K562 (cell line): ENCODE data around the gene DRC1. TPM values are rescaled to one million over a fixed set of nuclear protein-coding genes. Genes with fewer than 3 reads are reported as not detected.

Source experiments
- ATAC-seq: fragments of 200-7000 bp; cut with Tn5 transposase; 3 replicates; pipeline ENCODE4 v1.9.1; 2020; ENCODE audit warnings: moderate library complexity
- BruUV-seq: library from RNA; stranded (reverse); fragments of 400-500 nt; replicated peaks from 2 replicates; lab custom pipeline; 2021; lab: Mats Ljungman, UMichigan
- CTCF ChIA-PET: fragments of 300-600 bp; formaldehyde crosslinking; extraction: SDS; loops from one replicate; lab custom pipeline; 2021; ENCODE audit warnings: low intra/inter-chr PET ratio; lab: Yijun Ruan, JAX
- POLR2A ChIA-PET: fragments of 300-600, 350-650 bp; sonication (Branson Sonifier 250); formaldehyde crosslinking; extraction: SDS; loops from one replicate; lab custom pipeline; 2021; ENCODE audit warnings: antibody characterized with exemption, inconsistent platforms; lab: Yijun Ruan, JAX
- DNase-seq, 4 experiments: peaks; one replicate each; pipeline versions ENCODE4 v3.0.0 to v3.0.0-alpha.2; 2011 to 2018; ENCODE audit warnings: low spot score in 3 of 4, mixed read lengths in 3 of 4; ENCODE audit errors: extremely low read depth in 1 of 4
- FAIRE-seq: peaks from 2 replicates; lab custom pipeline; 2011; peaks lifted over from hg19 to GRCh38; lab: Jason Lieb, UNC
- H2AFZ ChIP-seq: 2 replicates; pipeline ENCODE4 v1.6.0; 2011; ENCODE audit warnings: low read depth, low read length, control low read depth, inconsistent platforms
- H3K27ac ChIP-seq: fragments of 200-600 bp; 3 replicates; pipeline ENCODE4 v1.8.0; 2011; ENCODE audit warnings: low read depth, mild to moderate bottlenecking, control low read depth, inconsistent platforms, low read length, moderate library complexity, mixed read lengths; ENCODE audit errors: extremely low read depth
- H3K27me3 ChIP-seq, 2 experiments: fragments of 300-600 bp in 1 of 2; 2 replicates in 1 of 2; 3 replicates in 1 of 2; pipeline versions ENCODE4 v1.6.0 to v1.8.0; 2011; ENCODE audit warnings: inconsistent platforms in 2 of 2, low read length in 2 of 2, mild to moderate bottlenecking in 1 of 2, mixed read lengths in 1 of 2, moderate library complexity in 1 of 2; ENCODE audit not compliant: control insufficient read depth in 2 of 2, insufficient read depth in 2 of 2
- H3K36me3 ChIP-seq: fragments of 300-600 bp; 3 replicates; pipeline ENCODE4 v1.8.0; 2011; ENCODE audit warnings: mild to moderate bottlenecking, low read length, inconsistent platforms; ENCODE audit not compliant: control insufficient read depth, insufficient read depth
- H3K4me1 ChIP-seq, 2 experiments: fragments of 200-600 bp in 1 of 2; replicated peaks in 1 of 2; 2 replicates in 1 of 2; 3 replicates in 1 of 2; pipeline versions ENCODE4 v1.5.1 to v1.8.0; 2011; ENCODE audit warnings: inconsistent platforms in 2 of 2, low read length in 2 of 2, mild to moderate bottlenecking in 1 of 2, mixed read lengths in 1 of 2, moderate library complexity in 1 of 2; ENCODE audit not compliant: control insufficient read depth in 2 of 2, insufficient read depth in 2 of 2
- H3K4me2 ChIP-seq: 2 replicates; pipeline ENCODE4 v1.6.1; 2011; ENCODE audit warnings: low read length, control low read depth, inconsistent platforms, mixed read lengths; ENCODE audit not compliant: insufficient read depth
- H3K4me3 ChIP-seq: fragments of 200-600 bp; sonication (generic), shearing (Covaris generic); 2 replicates; pipeline ENCODE4 v1.5.1; 2016; ENCODE audit warnings: control low read depth, inconsistent platforms
- H3K79me2 ChIP-seq: fragments of 200-600 bp; 3 replicates; pipeline ENCODE4 v1.8.0; 2011; ENCODE audit warnings: low read length, inconsistent platforms; ENCODE audit not compliant: control insufficient read depth, insufficient read depth
- H3K9ac ChIP-seq, 2 experiments: 2 replicates each; pipeline versions ENCODE4 v1.6.0 to v1.6.1; 2011; ENCODE audit warnings: low read depth in 2 of 2, low read length in 2 of 2, control low read depth in 1 of 2, inconsistent platforms in 1 of 2, mild to moderate bottlenecking in 1 of 2, mixed read lengths in 1 of 2; ENCODE audit not compliant: insufficient read depth in 1 of 2
- H3K9me1 ChIP-seq: one replicate; pipeline ENCODE4 v1.6.0; 2011; ENCODE audit warnings: inconsistent platforms, mild to moderate bottlenecking, low read length, moderate library complexity; ENCODE audit not compliant: control insufficient read depth, insufficient read depth
- H3K9me3 ChIP-seq: replicated peaks from 2 replicates; pipeline ENCODE4 v1.5.1; 2011; ENCODE audit warnings: low read depth, low read length, inconsistent platforms; ENCODE audit not compliant: control insufficient read depth, insufficient read depth
- H4K20me1 ChIP-seq: replicated peaks from 2 replicates; pipeline ENCODE4 v1.6.1; 2011; ENCODE audit warnings: low read length, inconsistent platforms, mixed read lengths; ENCODE audit not compliant: control insufficient read depth, insufficient read depth
- C11orf30 ChIP-seq: fragments of 450-650 bp; IDR thresholded peaks from 2 replicates; pipeline ENCODE4 v1.6.1; 2016; ENCODE audit warnings: low read depth, mild to moderate bottlenecking
- CBX5 ChIP-seq: IDR thresholded peaks from 2 replicates; pipeline ENCODE4 v1.6.1; 2014; ENCODE audit warnings: low read depth, borderline replicate concordance
- CXXC5 ChIP-seq: fragments of 250-450 bp; sonication (Bioruptor Pico); IDR thresholded peaks from 2 replicates; pipeline ENCODE4 v1.8.0; 2022; ENCODE audit warnings: inconsistent platforms, mild to moderate bottlenecking, moderate library complexity
- DIDO1 ChIP-seq: fragments of 450-650 bp; IDR thresholded peaks from 2 replicates; pipeline ENCODE4 v1.6.1; 2016; ENCODE audit warnings: low read depth, missing biosample characterization, missing genetic modification characterization
- ESRRA ChIP-seq: fragments of 450-650 bp; IDR thresholded peaks from 2 replicates; pipeline ENCODE4 v1.6.1; 2014; ENCODE audit warnings: low read depth, mild to moderate bottlenecking, moderate library complexity, borderline replicate concordance
- FOXK1 ChIP-seq: sonication (generic); formaldehyde crosslinking; IDR thresholded peaks from 2 replicates; pipeline ENCODE4 v1.8.0; 2022; ENCODE audit warnings: missing genetic modification reagents, mild to moderate bottlenecking, borderline replicate concordance
- GATAD2A ChIP-seq: fragments of 450-650 bp; IDR thresholded peaks from 2 replicates; pipeline ENCODE4 v1.6.1; 2017
- HMG20B ChIP-seq: fragments of 250-450 bp; sonication (Bioruptor Pico); IDR thresholded peaks from 2 replicates; pipeline ENCODE4 v1.5.0; 2021; ENCODE audit warnings: mild to moderate bottlenecking
- KAT8 ChIP-seq: fragments of 450-650 bp; IDR thresholded peaks from 2 replicates; pipeline ENCODE4 v1.6.1; 2016; ENCODE audit warnings: low read depth, mild to moderate bottlenecking
- RAD21 ChIP-seq, 2 experiments: fragments of 250-450 bp in 1 of 2; fragments of 450-650 bp in 1 of 2; sonication (Bioruptor Pico) in 1 of 2; formaldehyde crosslinking in 1 of 2; IDR thresholded peaks in 1 of 2; conservative IDR thresholded peaks in 1 of 2; 2 replicates each; pipeline versions ENCODE4 v1.4.0 to v1.8.0; 2020 to 2022; ENCODE audit warnings: mild to moderate bottlenecking in 2 of 2, moderate library complexity in 1 of 2
- RFX1 ChIP-seq: fragments of 450-650 bp; IDR thresholded peaks from 2 replicates; pipeline ENCODE4 v1.6.1; 2016; ENCODE audit warnings: mild to moderate bottlenecking, moderate library complexity
- ZNF143 ChIP-seq: sonication (generic); formaldehyde crosslinking; IDR thresholded peaks from 2 replicates; pipeline ENCODE4 v1.9.0; 2022; ENCODE audit warnings: mild to moderate bottlenecking, missing genetic modification reagents
- ZNF655 ChIP-seq: fragments of 250-450 bp; sonication (Bioruptor Pico); IDR thresholded peaks from 2 replicates; pipeline ENCODE4 v1.5.0; 2021
- WGBS: fragments of 100-300 bp; shearing (Covaris generic); methylation state at CpG from one replicate; pipeline ENCODE4 v1.1.6; 2016; ENCODE audit warnings: low coverage, mixed read lengths; ENCODE audit not compliant: insufficient coverage; ENCODE audit errors: missing lambda C conversion rate; 5-methylcytosine and 5-hydroxymethylcytosine counted together
- in situ Hi-C: fragments of 300-500 bp; cut with MboI; formaldehyde crosslinking; loops from 4 replicates; pipeline ENCODE4 v1.15.0; 2018; ENCODE audit warnings: inconsistent platforms, mixed read lengths
- intact Hi-C: fragments of 100-400 bp; cut with micrococcal nuclease; formaldehyde crosslinking; loops from 2 replicates; pipeline ENCODE4 v1.14.2; 2022
- polyA plus RNA-seq, 8 experiments: library from polyadenylated mRNA; depleted of rRNA in 4 of 8; stranded (reverse) in 5 of 8; unstranded in 3 of 8; fragments of >200 nt; fragmentation: Nextera tagmentation in 2 of 8; fragmentation: Illumina TruSeq in 1 of 8; extraction: Ambion mirVana in 2 of 8; extraction: Trizol in 1 of 8; gene quantifications; 2 replicates each; pipeline versions ENCODE4 v1.2.1 to v1.2.3, GENCODE V29; 2011 to 2014; ENCODE audit warnings: inconsistent platforms in 1 of 8, missing spikeins in 1 of 8
- total RNA-seq, 7 experiments: library from RNA; depleted of rRNA in 6 of 7; stranded (reverse); fragments of >200 nt in 6 of 7; fragmentation: Illumina TruSeq in 2 of 7; extraction: Trizol in 2 of 7; gene quantifications; 2 replicates each; pipeline versions ENCODE4 v1.2.1 to v1.2.3, GENCODE V29; 2011 to 2021; ENCODE audit warnings: low replicate concordance in 1 of 7
- TF ChIP-seq, protein P1 (sequence below): fragments of 450-650 bp; IDR thresholded peaks from 2 replicates; pipeline ENCODE4 v1.6.1; 2018; ENCODE audit warnings: mild to moderate bottlenecking, low read depth; ENCODE audit not compliant: partially characterized antibody
- TF ChIP-seq, protein P2 (sequence below), 3 experiments: IDR thresholded peaks in 2 of 3; conservative IDR thresholded peaks in 1 of 3; 2 replicates each; pipeline ENCODE4 v1.5.1; 2011 to 2012; ENCODE audit warnings: low read length in 3 of 3, mild to moderate bottlenecking in 3 of 3, control low read depth in 2 of 3, improper control_type of control experiment in 1 of 3, inconsistent platforms in 1 of 3, low read depth in 1 of 3, mixed read lengths in 1 of 3, moderate library complexity in 1 of 3; ENCODE audit not compliant: insufficient read depth in 2 of 3

DRC1 gene
- total and polyA plus RNA-seq, 9 of the 15 experiments (the other 6 are each of a cell fraction or from before 2014, with no cell fraction given), result 0.07 to 0.10 TPM; not detected in 7

DNA sequence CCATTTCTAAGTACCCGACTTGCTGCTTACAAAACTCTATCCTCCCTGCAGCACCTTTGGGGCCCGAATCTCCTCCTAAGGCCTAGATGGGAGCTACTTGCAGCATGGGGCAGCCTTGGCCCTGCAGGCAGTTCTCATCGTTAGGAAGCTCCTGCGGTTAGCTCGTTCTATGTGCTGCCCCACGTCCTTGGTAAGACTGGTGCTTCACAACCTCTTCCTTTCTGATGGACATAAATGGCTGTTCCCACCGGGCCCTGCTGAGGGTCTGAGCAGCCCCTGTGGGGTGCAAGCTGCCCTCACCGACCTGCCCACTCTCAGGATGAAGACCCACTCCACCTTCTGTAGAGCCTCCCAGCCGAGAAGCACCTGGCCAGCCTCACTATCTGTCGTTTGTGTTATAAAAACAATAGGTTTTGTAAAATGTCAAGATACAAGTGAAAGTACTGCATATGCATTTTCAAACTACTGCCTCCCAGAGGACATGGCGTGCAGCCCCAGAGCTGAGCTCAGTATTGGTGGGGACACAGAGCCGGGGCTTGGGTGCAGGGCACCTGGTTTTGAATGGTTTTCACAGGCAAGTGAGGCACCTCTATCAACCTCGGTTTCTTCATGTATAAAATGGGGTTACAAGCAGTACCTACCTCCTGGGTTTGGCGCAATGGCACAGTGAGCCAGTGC, 56.8 kb downstream of the DRC1 start:
- ATAC-seq (no peak), DNase-seq (no peak), FAIRE-seq (no peak)
- Histone ChIP-seq H3K9me3 (no peaks in the 10 kb centered on the region), H3K36me3 (no peaks in the 10 kb centered on the region), H3K27me3 (peaks cover 0 to 15% of the 10 kb centered on the region in 2 experiments; a peak in 2 of 5 replicates), H2AFZ (peak overlapping the region; percentile 53; the same call in 1 of the 2 replicates), H3K9me1 (no peaks in the 10 kb centered on the region), H4K20me1 (no peaks in the 10 kb centered on the region), H3K27ac (no peak overlapping the region), H3K9ac (no peak overlapping the region), H3K4me1 (peaks cover 5 to 41% of the 10 kb centered on the region in 2 experiments; a peak in 4 of 5 replicates), H3K4me3 (no peak overlapping the region), H3K4me2 (no peak overlapping the region), H3K79me2 (no peaks in the 10 kb centered on the region)
- no peak for TF ChIP-seq CXXC5 (CRISPR knock-in tag)
- TF ChIP-seq FOXK1, result no peak
- no peak for TF ChIP-seq HMG20B
- TF ChIP-seq KAT8, result no peak
- TF ChIP-seq ZNF655 (CRISPR knock-in tag), result no peak
- peak in 1 of 2 experiments; percentile 10; a peak in 1 of 4 replicates for TF ChIP-seq RAD21 (CRISPR knock-in tag; conservative IDR thresholded peaks at IDR 0.05 in 1 of 2, IDR thresholded peaks at IDR 0.05 in 1 of 2)
- no peak for TF ChIP-seq DIDO1 (tag)
- TF ChIP-seq C11orf30, result no peak
- no peak for TF ChIP-seq GATAD2A
- no peak for TF ChIP-seq ESRRA
- TF ChIP-seq, protein P1, sequence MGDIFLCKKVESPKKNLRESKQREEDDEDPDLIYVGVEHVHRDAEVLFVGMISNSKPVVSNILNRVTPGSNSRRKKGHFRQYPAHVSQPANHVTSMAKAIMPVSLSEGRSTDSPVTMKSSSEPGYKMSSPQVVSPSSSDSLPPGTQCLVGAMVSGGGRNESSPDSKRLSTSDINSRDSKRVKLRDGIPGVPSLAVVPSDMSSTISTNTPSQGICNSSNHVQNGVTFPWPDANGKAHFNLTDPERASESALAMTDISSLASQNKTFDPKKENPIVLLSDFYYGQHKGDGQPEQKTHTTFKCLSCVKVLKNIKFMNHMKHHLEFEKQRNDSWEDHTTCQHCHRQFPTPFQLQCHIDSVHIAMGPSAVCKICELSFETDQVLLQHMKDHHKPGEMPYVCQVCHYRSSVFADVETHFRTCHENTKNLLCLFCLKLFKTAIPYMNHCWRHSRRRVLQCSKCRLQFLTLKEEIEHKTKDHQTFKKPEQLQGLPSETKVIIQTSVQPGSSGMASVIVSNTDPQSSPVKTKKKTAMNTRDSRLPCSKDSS, result no peak
- no peak for TF ChIP-seq ZNF143 (CRISPR knock-in tag)
- TF ChIP-seq CBX5, result no peak
- TF ChIP-seq RFX1, result no peak
- TF ChIP-seq, protein P2, sequence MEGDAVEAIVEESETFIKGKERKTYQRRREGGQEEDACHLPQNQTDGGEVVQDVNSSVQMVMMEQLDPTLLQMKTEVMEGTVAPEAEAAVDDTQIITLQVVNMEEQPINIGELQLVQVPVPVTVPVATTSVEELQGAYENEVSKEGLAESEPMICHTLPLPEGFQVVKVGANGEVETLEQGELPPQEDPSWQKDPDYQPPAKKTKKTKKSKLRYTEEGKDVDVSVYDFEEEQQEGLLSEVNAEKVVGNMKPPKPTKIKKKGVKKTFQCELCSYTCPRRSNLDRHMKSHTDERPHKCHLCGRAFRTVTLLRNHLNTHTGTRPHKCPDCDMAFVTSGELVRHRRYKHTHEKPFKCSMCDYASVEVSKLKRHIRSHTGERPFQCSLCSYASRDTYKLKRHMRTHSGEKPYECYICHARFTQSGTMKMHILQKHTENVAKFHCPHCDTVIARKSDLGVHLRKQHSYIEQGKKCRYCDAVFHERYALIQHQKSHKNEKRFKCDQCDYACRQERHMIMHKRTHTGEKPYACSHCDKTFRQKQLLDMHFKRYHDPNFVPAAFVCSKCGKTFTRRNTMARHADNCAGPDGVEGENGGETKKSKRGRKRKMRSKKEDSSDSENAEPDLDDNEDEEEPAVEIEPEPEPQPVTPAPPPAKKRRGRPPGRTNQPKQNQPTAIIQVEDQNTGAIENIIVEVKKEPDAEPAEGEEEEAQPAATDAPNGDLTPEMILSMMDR (IDR thresholded peaks at IDR 0.05 in 2 of 3, conservative IDR thresholded peaks at IDR 0.05 in 1 of 3; ENCODE audit: insufficient read depth in 2 of 3, low read depth in 1 of 3, low read length in 3 of 3), result peak in 2 of 3 experiments; percentile 14 to 22; a peak in 1 of 6 replicates
- BruUV-seq, result no TSS peak
- intact Hi-C loops (no loop called here), in situ Hi-C loops (no loop called here)
- POLR2A ChIA-PET, result interaction anchor here (0.7 to 0.8 kb wide), 2 partner anchors 8 to 9 kb away, joined by 3 read pairs; no protein-coding TSS in a partner anchor
- WGBS, result 51% methylated on average over 13 of the region's 14 CpGs
- CTCF ChIA-PET, result no interaction called here
